Stimulated activated CD8-positive, alpha-beta memory T cell treated with anti-CD3 and anti-CD28 coated beads, Interleukin-15, amount 100 ng/mL, for 48 hours (primary cell): ENCODE results near the gene FAM43A.

Source experiments
- DNase-seq, 2 donors: peaks; one replicate each; pipeline ENCODE4 v3.0.0-alpha.2; 2020; ENCODE audit warnings: low read depth in 2 of 2

The FAM43A gene

GRCh38 chr3:194707147-194707540 lies 21.5 kb downstream of the FAM43A start:
- DNase-seq, result no peak

- no peak for DNase-seq
Measured at GRCh38 chr3:194711286-194711685, 25.6 kb downstream of the FAM43A start.

- DNase-seq, result no peak
Measured at GRCh38 chr3:194711913-194712312, 26.2 kb downstream of the FAM43A start.

GRCh38 chr3:194713299-194714136 lies 27.8 kb downstream of the FAM43A start:
- DNase-seq, result no peak

GRCh38 chr3:194714137-194714455 lies 28.4 kb downstream of the FAM43A start:
- DNase-seq, result no peak

GRCh38 chr3:194714564-194714963 lies 28.9 kb downstream of the FAM43A start:
- no peak for DNase-seq

- no peak for DNase-seq
Measured at GRCh38 chr3:194715022-194715800, 29.5 kb downstream of the FAM43A start.

- DNase-seq, result no peak
Measured at GRCh38 chr3:194718079-194718478, 32.4 kb downstream of the FAM43A start.

GRCh38 chr3:194720048-194720447 lies 34.4 kb downstream of the FAM43A start:
- DNase-seq, result no peak

GRCh38 chr3:194723846-194724618 lies 38.3 kb downstream of the FAM43A start:
- DNase-seq, result no peak

GRCh38 chr3:194725346-194725745 lies 39.7 kb downstream of the FAM43A start:
- no peak for DNase-seq

- no peak for DNase-seq
Measured at GRCh38 chr3:194727435-194728128, 41.9 kb downstream of the FAM43A start.

- DNase-seq, result no peak
Measured at GRCh38 chr3:194728986-194729385, 43.3 kb downstream of the FAM43A start.

- no peak for DNase-seq
Measured at GRCh38 chr3:194730365-194730764, 44.7 kb downstream of the FAM43A start.

- no peak for DNase-seq
Measured at GRCh38 chr3:194731506-194732073, 45.9 kb downstream of the FAM43A start.

- no peak for DNase-seq
Measured at GRCh38 chr3:194732617-194733016, 46.9 kb downstream of the FAM43A start.

- DNase-seq, result no peak
Measured at GRCh38 chr3:194736277-194736895, 50.7 kb downstream of the FAM43A start.

GRCh38 chr3:194736896-194737600 lies 51.4 kb downstream of the FAM43A start:
- no peak for DNase-seq
